CD4-positive, alpha-beta T cell (primary cell): ENCODE data around the gene RALGPS1. TPM values are rescaled to one million over a fixed set of nuclear protein-coding genes. Genes with fewer than 3 reads are reported as not detected.

Source experiments
- ATAC-seq: fragments of 200-7000 bp; cut with Tn5 transposase; one replicate; pipeline ENCODE4 v1.10.0; 2022; ENCODE audit warnings: mild to moderate bottlenecking; ENCODE audit not compliant: poor library complexity
- CTCF ChIA-PET: fragments of 350-600 bp; sonication (Branson Sonifier 250); formaldehyde crosslinking; loops from one replicate; lab custom pipeline; 2021; ENCODE audit warnings: antibody characterized with exemption, inconsistent platforms; lab: Charles Lee
- POLR2A ChIA-PET: fragments of 350-600 bp; sonication (Branson Sonifier 250); formaldehyde crosslinking; loops from one replicate; lab custom pipeline; 2021; ENCODE audit warnings: antibody characterized with exemption, inconsistent platforms; lab: Charles Lee
- DNase-seq, 14 experiments: peaks; one replicate each; pipeline ENCODE4 v3.0.0-alpha.2; 2013 to 2020; ENCODE audit warnings: mixed read lengths in 2 of 14
- H3K27ac ChIP-seq, 2 donors: one replicate each; pipeline versions ENCODE4 v1.5.1 to v1.7.0; 2013; ENCODE audit warnings: low read length in 2 of 2, low read depth in 1 of 2, mild to moderate bottlenecking in 1 of 2
- H3K27me3 ChIP-seq, 2 experiments: 1 replicate in 1 of 2; 2 replicates in 1 of 2; pipeline versions ENCODE4 v1.6.1 to v1.7.0; 2013; ENCODE audit warnings: low read length in 2 of 2, control low read depth in 1 of 2, mild to moderate bottlenecking in 1 of 2, moderate library complexity in 1 of 2; ENCODE audit not compliant: insufficient read depth in 2 of 2, control insufficient read depth in 1 of 2
- H3K36me3 ChIP-seq: one replicate; pipeline ENCODE4 v1.6.1; 2013; ENCODE audit warnings: low read length, control low read depth; ENCODE audit not compliant: insufficient read depth
- H3K4me1 ChIP-seq: one replicate; pipeline ENCODE4 v1.6.1; 2013; ENCODE audit warnings: low read length, control low read depth; ENCODE audit not compliant: insufficient read depth
- H3K4me3 ChIP-seq: one replicate; pipeline ENCODE4 v1.5.1; 2013; ENCODE audit warnings: mild to moderate bottlenecking, low read length, moderate library complexity
- H3K9me3 ChIP-seq, 2 experiments: 1 replicate in 1 of 2; 2 replicates in 1 of 2; pipeline versions ENCODE4 v1.6.1 to v1.7.0; 2013; ENCODE audit warnings: low read length in 2 of 2, mild to moderate bottlenecking in 2 of 2, control low read depth in 1 of 2, moderate library complexity in 1 of 2; ENCODE audit not compliant: control insufficient read depth in 1 of 2, insufficient read depth in 1 of 2
- H3K27ac Mint-ChIP-seq: one replicate; pipeline ENCODE4 v1.8.0; 2020; ENCODE audit warnings: mixed read lengths
- H3K27me3 Mint-ChIP-seq: one replicate; pipeline ENCODE4 v1.8.0; 2021; ENCODE audit warnings: mixed read lengths
- H3K36me3 Mint-ChIP-seq: one replicate; pipeline ENCODE4 v1.8.0; 2021; ENCODE audit warnings: low read depth, mixed read lengths
- H3K4me1 Mint-ChIP-seq: one replicate; pipeline ENCODE4 v1.8.0; 2021; ENCODE audit warnings: low read depth, mixed read lengths
- H3K4me3 Mint-ChIP-seq: one replicate; pipeline ENCODE4 v1.8.0; 2020; ENCODE audit warnings: mild to moderate bottlenecking, mixed read lengths
- H3K9me3 Mint-ChIP-seq: one replicate; pipeline ENCODE4 v1.8.0; 2020; ENCODE audit warnings: mixed read lengths
- intact Hi-C, 2 experiments: fragments of 100-400 bp; cut with DNase I in 1 of 2; cut with micrococcal nuclease in 1 of 2; formaldehyde crosslinking; loops; one replicate each; pipeline versions ENCODE4 v1.15.1 to v1.9.0; 2023 to 2025; cut with DNase I, micrococcal nuclease
- total RNA-seq, 174 experiments: library from RNA in 2 of 174; stranded (reverse) in 2 of 174; gene quantifications; one replicate each; pipeline ENCODE4 v1.2.3 and lab custom pipeline; 2021 to 2026
- TF ChIP-seq, protein P1 (sequence below): fragments of 200-600 bp; IDR thresholded peaks from one replicate; pipeline ENCODE4 v1.8.0; 2022; ENCODE audit warnings: antibody characterized with exemption, mild to moderate bottlenecking

Gene RALGPS1
- total RNA-seq, 2 experiments from 2014 or later, result 5.8 to 6.3 TPM

- H3K4me3 ChIP-seq, result no peak overlapping the region
- intact Hi-C loops, result no loop called here
- no peaks in the 10 kb centered on the region for H3K4me1 ChIP-seq
- POLR2A ChIA-PET, result interaction anchor here (0.6 kb wide), 1 partner anchor 228 kb away, joined by 3 read pairs; no protein-coding TSS in a partner anchor
- H3K36me3 ChIP-seq, result no peaks in the 10 kb centered on the region
- ATAC-seq (no peak), DNase-seq (peak in 1 of 14 experiments; percentile 8)
- Mint-ChIP-seq H3K9me3 (no peaks in the 10 kb centered on the region), H3K4me3 (no peak overlapping the region), H3K27ac (no peak overlapping the region), H3K36me3 (no peaks in the 10 kb centered on the region), H3K4me1 (no peaks in the 10 kb centered on the region), H3K27me3 (no peaks in the 10 kb centered on the region)
- CTCF ChIA-PET, result no interaction called here
- H3K27me3 ChIP-seq, result no peaks in the 10 kb centered on the region
- no peaks in the 10 kb centered on the region for H3K9me3 ChIP-seq
- H3K27ac ChIP-seq, result no peak overlapping the region
- TF ChIP-seq, protein P1, sequence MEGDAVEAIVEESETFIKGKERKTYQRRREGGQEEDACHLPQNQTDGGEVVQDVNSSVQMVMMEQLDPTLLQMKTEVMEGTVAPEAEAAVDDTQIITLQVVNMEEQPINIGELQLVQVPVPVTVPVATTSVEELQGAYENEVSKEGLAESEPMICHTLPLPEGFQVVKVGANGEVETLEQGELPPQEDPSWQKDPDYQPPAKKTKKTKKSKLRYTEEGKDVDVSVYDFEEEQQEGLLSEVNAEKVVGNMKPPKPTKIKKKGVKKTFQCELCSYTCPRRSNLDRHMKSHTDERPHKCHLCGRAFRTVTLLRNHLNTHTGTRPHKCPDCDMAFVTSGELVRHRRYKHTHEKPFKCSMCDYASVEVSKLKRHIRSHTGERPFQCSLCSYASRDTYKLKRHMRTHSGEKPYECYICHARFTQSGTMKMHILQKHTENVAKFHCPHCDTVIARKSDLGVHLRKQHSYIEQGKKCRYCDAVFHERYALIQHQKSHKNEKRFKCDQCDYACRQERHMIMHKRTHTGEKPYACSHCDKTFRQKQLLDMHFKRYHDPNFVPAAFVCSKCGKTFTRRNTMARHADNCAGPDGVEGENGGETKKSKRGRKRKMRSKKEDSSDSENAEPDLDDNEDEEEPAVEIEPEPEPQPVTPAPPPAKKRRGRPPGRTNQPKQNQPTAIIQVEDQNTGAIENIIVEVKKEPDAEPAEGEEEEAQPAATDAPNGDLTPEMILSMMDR, result no peak
Observed at GRCh38 chr9:127140181-127140580, 225.6 kb downstream of the RALGPS1 start.

DNA sequence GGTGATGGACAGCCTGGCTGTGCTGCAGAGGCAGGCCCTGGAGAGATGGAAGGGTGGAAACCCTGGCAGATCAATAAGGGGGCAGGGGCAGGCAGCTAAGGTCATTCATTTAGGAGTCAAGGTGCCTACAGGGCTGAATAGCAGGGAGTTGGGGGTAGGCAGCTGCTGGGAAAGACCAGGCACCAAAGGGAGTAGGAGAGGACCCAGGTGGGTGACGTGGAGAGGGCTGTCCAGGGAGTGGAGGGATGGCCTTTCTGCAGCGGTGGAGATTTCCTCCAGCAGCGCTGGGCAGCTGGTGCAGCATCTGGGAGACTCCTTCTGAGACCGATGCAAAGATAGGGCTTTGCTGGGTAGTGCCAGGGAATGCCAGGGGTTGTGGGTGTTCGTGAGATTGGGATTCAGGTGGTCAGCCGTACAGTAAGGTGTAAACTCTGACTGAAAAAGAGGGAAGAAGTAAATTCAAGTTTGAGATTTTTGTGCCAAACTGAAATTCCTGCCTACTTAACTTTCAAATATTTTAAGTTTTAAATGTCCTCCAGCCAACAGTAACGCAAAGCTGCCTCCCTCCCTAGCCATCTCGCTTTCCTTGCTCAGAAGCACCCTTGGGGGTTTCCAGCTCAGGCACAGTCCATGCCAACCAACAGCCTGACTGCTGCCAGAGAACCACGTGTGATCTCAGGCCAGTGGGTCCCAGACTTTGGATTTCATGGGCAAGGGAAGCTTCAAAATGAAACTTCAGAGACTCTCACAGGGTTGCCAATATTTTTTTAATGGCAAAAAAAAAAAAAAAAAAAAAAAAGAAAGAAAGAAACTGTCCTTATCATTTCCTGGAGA is 226.5 kb downstream of the RALGPS1 start:
- CTCF ChIA-PET, result interaction anchor here (0.6 kb wide), 1 partner anchor 636 kb away, joined by 3 read pairs; no protein-coding TSS in a partner anchor
- H3K27me3 ChIP-seq, result no peaks in the 10 kb centered on the region

DNA sequence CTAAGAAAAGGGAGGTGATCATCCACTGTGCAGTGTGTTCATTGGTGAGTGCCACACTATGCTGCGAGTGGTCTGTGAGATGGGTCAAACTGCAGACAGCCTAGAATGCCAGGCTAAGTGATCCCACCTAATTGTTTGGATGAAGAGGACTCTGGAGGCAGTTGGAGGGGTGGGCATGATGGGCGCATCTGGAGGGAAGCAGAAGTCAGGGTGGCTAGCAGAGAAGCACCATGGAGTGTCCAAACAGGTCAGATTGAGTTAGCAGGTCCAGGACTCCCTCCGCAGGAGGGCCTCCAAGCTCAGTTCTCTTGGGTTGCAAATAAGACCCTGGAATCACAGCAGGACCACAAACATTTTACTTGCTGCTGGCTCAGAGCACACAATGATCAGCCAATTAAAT is 227.7 kb downstream of the RALGPS1 start:
- TF ChIP-seq, protein P1, result no peak
- no peak overlapping the region for H3K27ac Mint-ChIP-seq
- Histone ChIP-seq H3K4me1 (no peaks in the 10 kb centered on the region), H3K36me3 (no peaks in the 10 kb centered on the region), H3K9me3 (no peaks in the 10 kb centered on the region), H3K4me3 (no peak overlapping the region), H3K27me3 (no peaks in the 10 kb centered on the region), H3K27ac (no peak overlapping the region)
- no peak overlapping the region for H3K4me3 Mint-ChIP-seq
- DNase-seq, result peak in 1 of 14 experiments; percentile 4
- intact Hi-C loops, result no loop called here
- H3K9me3 Mint-ChIP-seq, result peaks cover 2% of the 10 kb centered on the region
- no peaks in the 10 kb centered on the region for H3K36me3 Mint-ChIP-seq
- H3K4me1 Mint-ChIP-seq, result no peaks in the 10 kb centered on the region
- no peaks in the 10 kb centered on the region for H3K27me3 Mint-ChIP-seq
- ATAC-seq, result no peak
- ChIA-PET POLR2A (no interaction called here), CTCF (no interaction called here)

More for the DNA sequence above, 226.5 kb downstream of the RALGPS1 start:
- TF ChIP-seq, protein P1, result no peak
- no peak overlapping the region for H3K27ac ChIP-seq
- no peak for ATAC-seq
- no peaks in the 10 kb centered on the region for H3K4me1 Mint-ChIP-seq
- H3K36me3 ChIP-seq, result no peaks in the 10 kb centered on the region
- POLR2A ChIA-PET, result interaction anchor here (0.6 kb wide), 1 partner anchor 229 kb away, joined by 3 read pairs; no protein-coding TSS in a partner anchor
- no peaks in the 10 kb centered on the region for H3K4me1 ChIP-seq
- no peaks in the 10 kb centered on the region for H3K9me3 ChIP-seq
- H3K27ac Mint-ChIP-seq, result no peak overlapping the region
- H3K27me3 Mint-ChIP-seq, result no peaks in the 10 kb centered on the region
- intact Hi-C loops, result no loop called here
- no peak overlapping the region for H3K4me3 ChIP-seq
- DNase-seq, result peak in 1 of 14 experiments; percentile 20
- H3K36me3 Mint-ChIP-seq, result no peaks in the 10 kb centered on the region
- peaks cover under 1% of the 10 kb centered on the region for H3K9me3 Mint-ChIP-seq
- H3K4me3 Mint-ChIP-seq, result no peak overlapping the region
